SH-SY5Y (cell line): ENCODE measurements around the gene AVPR1B.

Experiments used
- GATA2 ChIP-seq: IDR thresholded peaks from 2 replicates; pipeline ENCODE4 v1.6.1; 2011; ENCODE audit warnings: mild to moderate bottlenecking, low read depth, low read length
- GATA3 ChIP-seq: IDR thresholded peaks from 2 replicates; pipeline ENCODE4 v1.6.1; 2011; ENCODE audit warnings: low read depth, mild to moderate bottlenecking, low read length, moderate library complexity

GRCh38 chr1:206117151-206117948 lies at the start of gene AVPR1B:
- TF ChIP-seq GATA3: no peak
- 0 out of 2 replicates have a peak, but pooled peaks have one; percentile 16 for TF ChIP-seq GATA2
